Hematopoietic multipotent progenitor cell treated with erythropoietin and hydrocortisone succinate and interleukin-3 and kit ligand, for 15 days (in vitro differentiated cells): ENCODE data around the gene NR6A1.

Experiments used
- DNase-seq: peaks from one replicate; pipeline ENCODE4 v3.0.0-alpha.2; 2015; ENCODE audit warnings: low spot score

NR6A1 gene

GRCh38 chr9:124686918-124687317, 84.2 kb downstream of the NR6A1 start:
- no peak for DNase-seq

- no peak for DNase-seq
Measured at GRCh38 chr9:124685217-124685616, 85.9 kb downstream of the NR6A1 start.

GRCh38 chr9:124684169-124684568, 86.9 kb downstream of the NR6A1 start:
- no peak for DNase-seq

GRCh38 chr9:124683043-124683442, 88.1 kb downstream of the NR6A1 start:
- DNase-seq: no peak

GRCh38 chr9:124680714-124681390, 90.3 kb downstream of the NR6A1 start:
- DNase-seq: no peak

GRCh38 chr9:124680049-124680448, 91.1 kb downstream of the NR6A1 start:
- DNase-seq: no peak

GRCh38 chr9:124676159-124676551, 95.0 kb downstream of the NR6A1 start:
- DNase-seq: no peak

GRCh38 chr9:124675261-124676158, 95.6 kb downstream of the NR6A1 start:
- DNase-seq: no peak

GRCh38 chr9:124674651-124675050, 96.5 kb downstream of the NR6A1 start:
- no peak for DNase-seq

GRCh38 chr9:124673063-124673462, 98.0 kb downstream of the NR6A1 start:
- no peak for DNase-seq

- no peak for DNase-seq
Measured at GRCh38 chr9:124671861-124672260, 99.2 kb downstream of the NR6A1 start.

- DNase-seq: no peak
Measured at GRCh38 chr9:124666642-124667041, 104.5 kb downstream of the NR6A1 start.

- DNase-seq: no peak
Measured at GRCh38 chr9:124665391-124666058, 105.6 kb downstream of the NR6A1 start.

- DNase-seq: no peak
Measured at GRCh38 chr9:124664143-124664542, 107.0 kb downstream of the NR6A1 start.

GRCh38 chr9:124663046-124663961, 107.8 kb downstream of the NR6A1 start:
- no peak for DNase-seq

GRCh38 chr9:124662561-124662960, 108.5 kb downstream of the NR6A1 start:
- no peak for DNase-seq

GRCh38 chr9:124661271-124661670, 109.8 kb downstream of the NR6A1 start:
- no peak for DNase-seq

- DNase-seq: peak; percentile 8
Measured at GRCh38 chr9:124660341-124660801, 110.7 kb downstream of the NR6A1 start.

- DNase-seq: peak; percentile 49
Measured at GRCh38 chr9:124659099-124659659, 111.9 kb downstream of the NR6A1 start.

- DNase-seq: peak; percentile 38
Measured at GRCh38 chr9:124658165-124659017, 112.7 kb downstream of the NR6A1 start.
